Endothelial cell (in vitro differentiated cells): Measurements from ENCODE around the gene COX10. TPM values are rescaled to one million over a fixed set of nuclear protein-coding genes. Genes with fewer than 3 reads are reported as not detected.

Experiments used
- DNase-seq: peaks from one replicate; pipeline ENCODE4 v3.0.0; 2021; ENCODE audit warnings: low spot score
- H3K27ac Mint-ChIP-seq: one replicate; pipeline ENCODE4 v1.8.0; 2021; ENCODE audit warnings: mixed read lengths, inconsistent platforms; ENCODE audit not compliant: unreplicated experiment
- H3K27me3 Mint-ChIP-seq: one replicate; pipeline ENCODE4 v1.8.0; 2021; ENCODE audit warnings: mild to moderate bottlenecking, moderate library complexity, mixed read lengths, inconsistent platforms; ENCODE audit not compliant: unreplicated experiment
- H3K36me3 Mint-ChIP-seq: one replicate; pipeline ENCODE4 v1.8.0; 2021; ENCODE audit warnings: mild to moderate bottlenecking, low read depth, mixed read lengths, inconsistent platforms; ENCODE audit not compliant: unreplicated experiment
- H3K4me1 Mint-ChIP-seq: one replicate; pipeline ENCODE4 v1.8.0; 2021; ENCODE audit warnings: mild to moderate bottlenecking, mixed read lengths, inconsistent platforms; ENCODE audit not compliant: unreplicated experiment
- H3K4me3 Mint-ChIP-seq: one replicate; pipeline ENCODE4 v1.8.0; 2021; ENCODE audit warnings: mild to moderate bottlenecking, mixed read lengths, inconsistent platforms; ENCODE audit not compliant: unreplicated experiment
- H3K9me3 Mint-ChIP-seq: one replicate; pipeline ENCODE4 v1.8.0; 2021; ENCODE audit warnings: mixed read lengths, inconsistent platforms; ENCODE audit not compliant: unreplicated experiment
- total RNA-seq: library from RNA; stranded (reverse); fragmentation: NEBNext Ultra II Directional; extraction: Animal tissue kit (Norgen Biotek cat#: 25700); gene quantifications from one replicate; pipeline ENCODE4 v1.2.1, GENCODE V29; 2021; ENCODE audit not compliant: unreplicated experiment
- TF ChIP-seq, protein P1 (sequence below): fragments of 200-600 bp; sonication (generic); IDR thresholded peaks from one replicate; pipeline ENCODE4 v1.5.0; 2021; ENCODE audit warnings: antibody characterized with exemption; ENCODE audit not compliant: unreplicated experiment

COX10 gene
- total RNA-seq, 1 donor from 2014 or later, result 12.5 TPM

DNA sequence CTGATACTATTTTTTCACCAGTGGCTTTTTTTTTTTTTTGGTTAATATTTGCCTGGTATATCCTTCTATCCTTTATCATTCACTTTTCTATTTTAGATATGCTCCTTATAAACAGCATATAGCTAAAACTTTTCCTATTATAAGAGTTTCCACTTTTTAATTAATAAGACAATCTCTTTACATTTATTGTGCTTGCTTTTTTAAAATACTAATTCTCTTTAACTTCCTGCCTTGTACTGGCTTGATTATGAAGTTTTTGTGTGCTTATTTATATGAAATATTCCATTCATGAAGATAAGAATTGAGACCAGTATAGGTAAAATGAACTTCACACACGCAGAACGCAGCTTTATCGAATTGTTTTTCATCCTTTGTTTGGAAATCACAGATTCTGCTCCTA lies 176.3 kb downstream of the COX10 start:
- Mint-ChIP-seq H3K36me3 (no peaks in the 10 kb centered on the region), H3K4me1 (no peaks in the 10 kb centered on the region), H3K27ac (no peak overlapping the region), H3K27me3 (no peaks in the 10 kb centered on the region), H3K9me3 (no peaks in the 10 kb centered on the region), H3K4me3 (no peak overlapping the region)
- no peak for DNase-seq
- TF ChIP-seq, protein P1, sequence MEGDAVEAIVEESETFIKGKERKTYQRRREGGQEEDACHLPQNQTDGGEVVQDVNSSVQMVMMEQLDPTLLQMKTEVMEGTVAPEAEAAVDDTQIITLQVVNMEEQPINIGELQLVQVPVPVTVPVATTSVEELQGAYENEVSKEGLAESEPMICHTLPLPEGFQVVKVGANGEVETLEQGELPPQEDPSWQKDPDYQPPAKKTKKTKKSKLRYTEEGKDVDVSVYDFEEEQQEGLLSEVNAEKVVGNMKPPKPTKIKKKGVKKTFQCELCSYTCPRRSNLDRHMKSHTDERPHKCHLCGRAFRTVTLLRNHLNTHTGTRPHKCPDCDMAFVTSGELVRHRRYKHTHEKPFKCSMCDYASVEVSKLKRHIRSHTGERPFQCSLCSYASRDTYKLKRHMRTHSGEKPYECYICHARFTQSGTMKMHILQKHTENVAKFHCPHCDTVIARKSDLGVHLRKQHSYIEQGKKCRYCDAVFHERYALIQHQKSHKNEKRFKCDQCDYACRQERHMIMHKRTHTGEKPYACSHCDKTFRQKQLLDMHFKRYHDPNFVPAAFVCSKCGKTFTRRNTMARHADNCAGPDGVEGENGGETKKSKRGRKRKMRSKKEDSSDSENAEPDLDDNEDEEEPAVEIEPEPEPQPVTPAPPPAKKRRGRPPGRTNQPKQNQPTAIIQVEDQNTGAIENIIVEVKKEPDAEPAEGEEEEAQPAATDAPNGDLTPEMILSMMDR, result no peak

Other genes starting within 250 kb of the COX10 start
- gene CDRT15, start 167.4 kb downstream of the COX10 start, total RNA-seq, result not detected
- 8.5 TPM for gene HS3ST3B1, start 231.6 kb downstream of the COX10 start, total RNA-seq